ENCODE data around the gene ATP5MC2. TPM values are rescaled to one million over a fixed set of nuclear protein-coding genes. Genes with fewer than 3 reads are reported as not detected.

Gene ATP5MC2
- total and polyA plus RNA-seq, 2 of the 4 experiments (the other 2 are of a cell fraction) = 309 to 361 TPM

- no TSS peak for BruUV-seq (replicated peaks)
Observed at GRCh38 chr12:53709671-53710070, 33.8 kb upstream of the ATP5MC2 start.

More at GRCh38 chr12:53709671-53710070, 33.8 kb upstream of the ATP5MC2 start:
- no peak for TF ChIP-seq MAFK (IDR thresholded peaks at IDR 0.05; ENCODE audit: low read depth, low read length)
- TF ChIP-seq CTCF (conservative IDR thresholded peaks at IDR 0.05; ENCODE audit: low read depth, low read length) = no peak
- TF ChIP-seq RAD21 (IDR thresholded peaks at IDR 0.05; ENCODE audit: low read length) = no peak
- TF ChIP-seq RCOR1 (IDR thresholded peaks at IDR 0.05; ENCODE audit: insufficient replicate concordance, low read length) = no peak
- no peak for TF ChIP-seq FOS (IDR thresholded peaks at IDR 0.05; ENCODE audit: low read depth, low read length)
- no peak for TF ChIP-seq POLR2A (IDR thresholded peaks at IDR 0.05; ENCODE audit: low read depth, low read length)
- no peak for TF ChIP-seq NFE2L2 (IDR thresholded peaks at IDR 0.05; ENCODE audit: low read depth, low read length)
- no peak for TF ChIP-seq MXI1 (IDR thresholded peaks at IDR 0.05; ENCODE audit: borderline replicate concordance, low read depth, low read length)
- Histone ChIP-seq H3K9ac (ENCODE audit: low read depth, low read length) (no peak overlapping the region), H3K9me1 (ENCODE audit: insufficient read depth, low read length) (no peaks in the 10 kb centered on the region), H4K8ac (ENCODE audit: low read depth in 2 of 2, low read length in 2 of 2) (no peak overlapping the region), H3K27me3 (ENCODE audit: control insufficient read depth, insufficient read depth, low read length) (peaks cover 16% of the 10 kb centered on the region), H2AFZ (replicated peaks; ENCODE audit: low read length, poor library complexity) (no peak overlapping the region), H2AK9ac (replicated peaks; ENCODE audit: low read depth, low read length, poor library complexity) (no peak overlapping the region), H3K4me1 (ENCODE audit: control insufficient read depth, insufficient read depth, low read length) (no peaks in the 10 kb centered on the region), H3K18ac (ENCODE audit: low read depth, low read length) (no peak overlapping the region), H3K14ac (replicated peaks; ENCODE audit: low read depth, low read length) (no peak overlapping the region), H2BK5ac (ENCODE audit: low read depth, low read length, poor library complexity, severe bottlenecking) (no peak overlapping the region), H3K23ac (ENCODE audit: low read depth, low read length) (no peak overlapping the region), H3K27ac (ENCODE audit: insufficient read depth, low read length) (no peak overlapping the region), H2BK20ac (ENCODE audit: low read depth, low read length) (no peak overlapping the region), H2BK120ac (ENCODE audit: low read depth, low read length) (no peak overlapping the region), H3K4me2 (ENCODE audit: low read depth, low read length) (no peak overlapping the region), H4K91ac (ENCODE audit: insufficient read depth, low read depth, low read length) (no peak overlapping the region), H4K5ac (ENCODE audit: low read depth, low read length) (no peak overlapping the region), H2BK15ac (ENCODE audit: low read depth, low read length) (no peak overlapping the region), H3K4me3 (ENCODE audit: insufficient read depth, low read depth, low read length) (no peak overlapping the region), H3K4ac (ENCODE audit: low read depth, low read length) (no peak overlapping the region), H3K36me3 (ENCODE audit: control insufficient read depth, insufficient read depth, low read length) (peaks cover 33% of the 10 kb centered on the region), H3K56ac (ENCODE audit: extremely low read depth, insufficient read depth, low read length) (no peak overlapping the region), H2AK5ac (ENCODE audit: low read depth, low read length) (no peak overlapping the region), H3K79me1 (ENCODE audit: low read depth in 1 of 2, low read length in 2 of 2) (no peaks in the 10 kb centered on the region), H3K9me3 (ENCODE audit: control insufficient read depth, insufficient read depth, low read length) (no peaks in the 10 kb centered on the region), H4K20me1 (ENCODE audit: insufficient read depth, low read length) (no peaks in the 10 kb centered on the region)
- no CpG with 5 or more reads among the region's 4 CpGs for WGBS, 2 experiments (ENCODE audit: extremely low coverage in 2 of 2, insufficient read length in 1 of 2)
- DNase-seq (no peak), ATAC-seq (ENCODE audit: low read depth) (no peak)
- POLR2A ChIA-PET (ENCODE audit: unreplicated experiment) = no interaction called here
- CTCF ChIA-PET = interaction anchor here (0.5 kb wide), 1 partner anchor 55 kb away, joined by 6 read pairs; no protein-coding TSS in a partner anchor
- dilution Hi-C loops (cut with HindIII; ENCODE audit: low sequenced_read_pairs, unreplicated experiment) (no loop called here), intact Hi-C loops (cut with micrococcal nuclease) (loop anchor here (10.0 kb wide), 2 partner anchors 295 to 495 kb away; partner anchors contain the start of genes HOXC8 and HOXC9), in situ Hi-C loops (cut with MboI; ENCODE audit: low sequenced_read_pairs) (loop anchor here (10.0 kb wide), 1 partner anchor 485 kb away; no protein-coding TSS in a partner anchor)
